HepG2 (cell line): ENCODE measurements around the gene DDHD1. TPM values are rescaled to one million over a fixed set of nuclear protein-coding genes. Genes with fewer than 3 reads are reported as not detected.

Experiments
- ARNT2 ChIP-seq: sonication (generic); formaldehyde crosslinking; IDR thresholded peaks from 2 replicates; pipeline ENCODE4 v1.8.0; 2022; ENCODE audit warnings: mild to moderate bottlenecking, low read depth, missing genetic modification reagents, moderate library complexity
- BHLHE40 ChIP-seq: IDR thresholded peaks from 2 replicates; pipeline ENCODE4 v1.6.1; 2011; ENCODE audit warnings: low read length, improper control_type of control experiment
- CC2D1A ChIP-seq: sonication (generic); formaldehyde crosslinking; IDR thresholded peaks from 2 replicates; pipeline ENCODE4 v1.8.1; 2023; ENCODE audit warnings: mild to moderate bottlenecking, missing genetic modification reagents
- DMAP1 ChIP-seq: IDR thresholded peaks from 2 replicates; pipeline ENCODE4 v1.6.1; 2016
- DR1 ChIP-seq: sonication (generic); formaldehyde crosslinking; IDR thresholded peaks from 2 replicates; pipeline ENCODE4 v1.8.0; 2021; ENCODE audit warnings: mild to moderate bottlenecking, missing genetic modification reagents, inconsistent platforms
- DZIP1 ChIP-seq: sonication (generic); formaldehyde crosslinking; IDR thresholded peaks from 2 replicates; pipeline ENCODE4 v1.5.0; 2020; ENCODE audit warnings: mild to moderate bottlenecking, missing genetic modification reagents
- ERF ChIP-seq: IDR thresholded peaks from 2 replicates; pipeline ENCODE4 v1.6.1; 2018; ENCODE audit warnings: missing biosample characterization, missing genetic modification reagents
- MXD4 ChIP-seq: IDR thresholded peaks from 2 replicates; pipeline ENCODE4 v1.6.1; 2016; ENCODE audit warnings: mild to moderate bottlenecking, missing biosample characterization, missing genetic modification reagents
- NAIF1 ChIP-seq: sonication (generic); formaldehyde crosslinking; IDR thresholded peaks from 2 replicates; pipeline ENCODE4 v1.5.0; 2020; ENCODE audit warnings: mild to moderate bottlenecking, missing genetic modification reagents, borderline replicate concordance
- NKX3-1 ChIP-seq: sonication (generic); formaldehyde crosslinking; IDR thresholded peaks from 2 replicates; pipeline ENCODE4 v1.5.0; 2020; ENCODE audit warnings: missing genetic modification reagents
- THAP7 ChIP-seq: sonication (generic); formaldehyde crosslinking; IDR thresholded peaks from 2 replicates; pipeline ENCODE4 v1.8.1; 2023; ENCODE audit warnings: mild to moderate bottlenecking, missing genetic modification reagents
- ZBTB20 ChIP-seq: sonication (generic); formaldehyde crosslinking; IDR thresholded peaks from 2 replicates; pipeline ENCODE4 v1.8.1; 2023; ENCODE audit warnings: missing genetic modification reagents, low read depth, mild to moderate bottlenecking, borderline replicate concordance
- ZKSCAN5 ChIP-seq: sonication (generic); formaldehyde crosslinking; IDR thresholded peaks from 2 replicates; pipeline ENCODE4 v1.5.1; 2020; ENCODE audit warnings: mild to moderate bottlenecking, missing genetic modification reagents
- ZNF260 ChIP-seq: sonication (generic); formaldehyde crosslinking; IDR thresholded peaks from 2 replicates; pipeline ENCODE4 v1.4.0; 2020; ENCODE audit warnings: missing genetic modification reagents, low read depth, mild to moderate bottlenecking, borderline replicate concordance
- ZNF367 ChIP-seq: sonication (generic); formaldehyde crosslinking; IDR thresholded peaks from 2 replicates; pipeline ENCODE4 v1.4.0; 2020; ENCODE audit warnings: missing genetic modification reagents, borderline replicate concordance
- ZNF44 ChIP-seq: sonication (generic); formaldehyde crosslinking; IDR thresholded peaks from 2 replicates; pipeline ENCODE4 v1.5.1; 2020; ENCODE audit warnings: mild to moderate bottlenecking, missing genetic modification reagents
- ZNF513 ChIP-seq: sonication (generic); formaldehyde crosslinking; conservative IDR thresholded peaks from 2 replicates; pipeline ENCODE4 v1.5.0; 2020; ENCODE audit warnings: missing genetic modification reagents
- ZNF556 ChIP-seq: sonication (generic); formaldehyde crosslinking; IDR thresholded peaks from 2 replicates; pipeline ENCODE4 v1.4.0; 2020; ENCODE audit warnings: mild to moderate bottlenecking, missing genetic modification reagents, borderline replicate concordance
- ZNF674 ChIP-seq: sonication (generic); formaldehyde crosslinking; IDR thresholded peaks from 2 replicates; pipeline ENCODE4 v1.5.0; 2020; ENCODE audit warnings: low read depth, mild to moderate bottlenecking, missing genetic modification reagents
- ZNF784 ChIP-seq: sonication (generic); formaldehyde crosslinking; IDR thresholded peaks from 2 replicates; pipeline ENCODE4 v1.5.1; 2020; ENCODE audit warnings: missing genetic modification reagents, mild to moderate bottlenecking, borderline replicate concordance
- ZNF800 ChIP-seq: sonication (generic); formaldehyde crosslinking; IDR thresholded peaks from 2 replicates; pipeline ENCODE4 v1.4.0; 2020; ENCODE audit warnings: missing genetic modification reagents
- polyA plus RNA-seq, 8 experiments: library from polyadenylated mRNA; depleted of rRNA in 3 of 8; stranded (reverse) in 7 of 8; unstranded in 1 of 8; fragments of >200 nt; fragmentation: Illumina TruSeq in 4 of 8; extraction: Trizol in 4 of 8; gene quantifications; 2 replicates each; pipeline versions ENCODE4 v1.2.1 to v1.2.3, GENCODE V29; 2011 to 2016; ENCODE audit warnings: low read depth in 4 of 8, missing spikeins in 1 of 8, mixed read lengths in 1 of 8; ENCODE audit not compliant: insufficient read depth in 1 of 8
- total RNA-seq, 5 experiments: library from RNA; depleted of rRNA; stranded (reverse); fragments of >200 nt; fragmentation: Illumina TruSeq; extraction: Trizol; gene quantifications; 2 replicates each; pipeline ENCODE4 v1.2.3, GENCODE V29; 2016; ENCODE audit warnings: low read depth in 1 of 5

DDHD1 gene
- total and polyA plus RNA-seq, 2 of the 13 experiments (the other 11 are each of a cell fraction or from before 2014, with no cell fraction given), result 4.6 to 8.3 TPM

- no peak for TF ChIP-seq DZIP1 (CRISPR knock-in tag)
- TF ChIP-seq NKX3-1 (CRISPR knock-in tag), result no peak
- no peak for TF ChIP-seq ZNF260 (CRISPR knock-in tag)
- no peak for TF ChIP-seq NAIF1 (CRISPR knock-in tag)
- 0 out of 2 replicates have a peak, but pooled peaks have one; percentile 22 for TF ChIP-seq ARNT2 (CRISPR knock-in tag)
- TF ChIP-seq ERF, result peak; percentile 57; the same call in 1 of the 2 replicates
- TF ChIP-seq ZNF674 (CRISPR knock-in tag), result no peak
- no peak for TF ChIP-seq ZNF44 (CRISPR knock-in tag)
- no peak for TF ChIP-seq CC2D1A (CRISPR knock-in tag)
- TF ChIP-seq BHLHE40, result 0 out of 2 replicates have a peak, but pooled peaks have one; percentile 21
- TF ChIP-seq MXD4 (CRISPR knock-in tag), result no peak
- TF ChIP-seq DR1 (CRISPR knock-in tag), result no peak; the same call in 1 of the 2 replicates
- no peak for TF ChIP-seq ZBTB20 (CRISPR knock-in tag)
- no peak for TF ChIP-seq ZNF784
- TF ChIP-seq ZNF800, result no peak
- no peak for TF ChIP-seq ZKSCAN5 (CRISPR knock-in tag)
- TF ChIP-seq ZNF513 (CRISPR knock-in tag), result no peak
- TF ChIP-seq DMAP1 (CRISPR knock-in tag), result no peak; the same call in 1 of the 2 replicates
- no peak for TF ChIP-seq THAP7
- TF ChIP-seq ZNF367 (CRISPR knock-in tag), result no peak
- no peak for TF ChIP-seq ZNF556 (CRISPR knock-in tag)
Measured at GRCh38 chr14:53152887-53153701, at the start of gene DDHD1 (continued).
